HG03378 (cell line): ENCODE measurements around the gene TRIP10.
"Not testable (repeated sequence)": the region's sequence is repeated elsewhere in the genome, so short reads cannot be mapped to it uniquely, and the experiment has no call there.

Experiments
- ATAC-seq: cut with Tn5 transposase; IDR thresholded peaks from one replicate; pipeline ENCODE4 v1.9.1; 2021; ENCODE audit warnings: mild to moderate bottlenecking, moderate library complexity; ENCODE audit not compliant: unreplicated experiment

TRIP10 gene

GRCh38 chr19:6793973-6794372 lies 54.5 kb downstream of the TRIP10 start:
- no peak for ATAC-seq

GRCh38 chr19:6794686-6795431 lies 55.4 kb downstream of the TRIP10 start:
- no peak for ATAC-seq

- no peak for ATAC-seq
These were observed 56.8 kb downstream of the TRIP10 start for GRCh38 chr19:6796278-6796677.

GRCh38 chr19:6797646-6798045 lies 58.2 kb downstream of the TRIP10 start:
- no peak for ATAC-seq

GRCh38 chr19:6800160-6800790 lies 60.8 kb downstream of the TRIP10 start:
- not testable (repeated sequence) for ATAC-seq

- ATAC-seq: peak; percentile 18
These were observed 61.6 kb downstream of the TRIP10 start for GRCh38 chr19:6800991-6801484.
